HG03108 (cell line): Measurements from ENCODE around the gene IL17RD.

Experiments
- ATAC-seq: cut with Tn5 transposase; IDR thresholded peaks from one replicate; pipeline ENCODE4 v1.9.1; 2021; ENCODE audit warnings: moderate library complexity; ENCODE audit not compliant: unreplicated experiment

IL17RD gene

GRCh38 chr3:57132674-57133073 lies 32.5 kb downstream of the IL17RD start:
- no peak for ATAC-seq

- no peak for ATAC-seq
Observed at GRCh38 chr3:57131210-57131588, 34.0 kb downstream of the IL17RD start.

- ATAC-seq: no peak
Observed at GRCh38 chr3:57130571-57131209, 34.5 kb downstream of the IL17RD start.

GRCh38 chr3:57128826-57129667 lies 36.1 kb downstream of the IL17RD start:
- no peak for ATAC-seq

- ATAC-seq: no peak
Observed at GRCh38 chr3:57127891-57128518, 37.1 kb downstream of the IL17RD start.

- ATAC-seq: no peak
Observed at GRCh38 chr3:57126244-57126643, 38.9 kb downstream of the IL17RD start.

GRCh38 chr3:57120451-57121174 lies 44.5 kb downstream of the IL17RD start:
- ATAC-seq: no peak

GRCh38 chr3:57120040-57120439 lies 45.1 kb downstream of the IL17RD start:
- ATAC-seq: no peak

- ATAC-seq: no peak
Observed at GRCh38 chr3:57118254-57118653, 46.9 kb downstream of the IL17RD start.

GRCh38 chr3:57116501-57116900 lies 48.7 kb downstream of the IL17RD start:
- ATAC-seq: no peak

- ATAC-seq: no peak
Observed at GRCh38 chr3:57112206-57112605, 52.9 kb downstream of the IL17RD start.

GRCh38 chr3:57110798-57111197 lies 54.4 kb downstream of the IL17RD start:
- ATAC-seq: no peak

GRCh38 chr3:57110214-57110613 lies 54.9 kb downstream of the IL17RD start:
- no peak for ATAC-seq

GRCh38 chr3:57109437-57110199 lies 55.5 kb downstream of the IL17RD start:
- ATAC-seq: no peak

- ATAC-seq: no peak
Observed at GRCh38 chr3:57108684-57109083, 56.5 kb downstream of the IL17RD start.

GRCh38 chr3:57105585-57105984 lies 59.6 kb downstream of the IL17RD start:
- ATAC-seq: no peak

GRCh38 chr3:57100046-57100695 lies 65.0 kb downstream of the IL17RD start:
- ATAC-seq: no peak

GRCh38 chr3:57098418-57099310 lies 66.5 kb downstream of the IL17RD start:
- no peak for ATAC-seq

GRCh38 chr3:57097536-57097935 lies 67.6 kb downstream of the IL17RD start:
- ATAC-seq: no peak
